ENCODE measurements around the gene GPX5.

DNA sequence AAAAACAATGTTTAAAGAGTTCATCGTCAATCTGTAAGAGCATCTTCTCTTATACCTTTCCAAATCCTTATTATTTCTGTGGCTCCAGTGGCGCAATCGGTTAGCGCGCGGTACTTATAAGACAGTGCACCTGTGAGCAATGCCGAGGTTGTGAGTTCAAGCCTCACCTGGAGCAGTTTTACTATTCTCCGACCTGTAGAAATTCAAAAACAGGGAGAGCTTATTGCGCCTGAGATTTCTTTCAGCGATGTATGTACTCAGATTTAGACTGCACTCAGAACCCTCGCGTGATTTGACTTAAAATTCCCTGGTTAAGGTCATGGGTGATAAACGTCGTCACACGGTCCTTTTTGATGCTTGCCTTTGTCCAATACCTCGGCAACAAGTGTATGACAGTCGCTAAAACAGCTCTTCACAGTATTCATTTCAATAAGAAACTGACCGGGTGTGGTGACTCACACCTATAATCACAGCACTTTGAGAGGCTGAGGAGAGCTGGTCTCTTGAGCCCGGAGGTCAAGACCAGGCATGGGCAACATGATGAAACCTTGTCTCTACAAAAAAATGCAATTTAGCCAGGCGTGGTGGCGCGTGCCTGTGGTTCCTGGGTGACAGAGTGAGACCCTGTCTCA, 11.9 kb downstream of the GPX5 start:
- TF ChIP-seq, protein P1, sequence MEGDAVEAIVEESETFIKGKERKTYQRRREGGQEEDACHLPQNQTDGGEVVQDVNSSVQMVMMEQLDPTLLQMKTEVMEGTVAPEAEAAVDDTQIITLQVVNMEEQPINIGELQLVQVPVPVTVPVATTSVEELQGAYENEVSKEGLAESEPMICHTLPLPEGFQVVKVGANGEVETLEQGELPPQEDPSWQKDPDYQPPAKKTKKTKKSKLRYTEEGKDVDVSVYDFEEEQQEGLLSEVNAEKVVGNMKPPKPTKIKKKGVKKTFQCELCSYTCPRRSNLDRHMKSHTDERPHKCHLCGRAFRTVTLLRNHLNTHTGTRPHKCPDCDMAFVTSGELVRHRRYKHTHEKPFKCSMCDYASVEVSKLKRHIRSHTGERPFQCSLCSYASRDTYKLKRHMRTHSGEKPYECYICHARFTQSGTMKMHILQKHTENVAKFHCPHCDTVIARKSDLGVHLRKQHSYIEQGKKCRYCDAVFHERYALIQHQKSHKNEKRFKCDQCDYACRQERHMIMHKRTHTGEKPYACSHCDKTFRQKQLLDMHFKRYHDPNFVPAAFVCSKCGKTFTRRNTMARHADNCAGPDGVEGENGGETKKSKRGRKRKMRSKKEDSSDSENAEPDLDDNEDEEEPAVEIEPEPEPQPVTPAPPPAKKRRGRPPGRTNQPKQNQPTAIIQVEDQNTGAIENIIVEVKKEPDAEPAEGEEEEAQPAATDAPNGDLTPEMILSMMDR (IDR thresholded peaks at IDR 0.05; ENCODE audit: poor library complexity) = no peak
- no peak for TF ChIP-seq EZH2 (IDR thresholded peaks at IDR 0.05; ENCODE audit: borderline replicate concordance)
- no peak for TF ChIP-seq EZH2phosphoT487 (IDR thresholded peaks at IDR 0.05; ENCODE audit: low read depth, severe bottlenecking, unreplicated experiment)
